Tibial artery (tissue), 4 donors: ENCODE data around the gene MRPL43.

Source experiments
- DNase-seq, 2 donors: peaks; one replicate each; pipeline ENCODE4 v3.0.0-alpha.2; 2019
- H3K27ac ChIP-seq, 2 donors: fragments of 200-600 bp; sonication (generic) in 1 of 2; 1 replicate in 1 of 2; 2 replicates in 1 of 2; pipeline ENCODE4 v1.5.1; 2018 to 2019; ENCODE audit warnings: mild to moderate bottlenecking in 1 of 2
- H3K27me3 ChIP-seq, 2 donors: fragments of 200-600 bp; sonication (generic) in 1 of 2; one replicate each; pipeline versions ENCODE4 v1.5.1 to v1.6.0; 2016 to 2019
- H3K36me3 ChIP-seq, 3 donors: fragments of 200-600 bp; sonication (generic) in 2 of 3; one replicate each; pipeline ENCODE4 v1.5.1; 2016 to 2019; ENCODE audit warnings: mild to moderate bottlenecking in 2 of 3
- H3K4me1 ChIP-seq, 4 donors: fragments of 200-600 bp; sonication (generic) in 2 of 4; 1 replicate in 3 of 4; 2 replicates in 1 of 4; pipeline ENCODE4 v1.5.1; 2016 to 2019
- H3K4me3 ChIP-seq, 2 donors: fragments of 200-600 bp; sonication (generic) in 1 of 2; 1 replicate in 1 of 2; 2 replicates in 1 of 2; pipeline ENCODE4 v1.5.1; 2018 to 2019; ENCODE audit warnings: mild to moderate bottlenecking in 2 of 2
- H3K9me3 ChIP-seq, 3 donors: fragments of 200-600 bp; sonication (generic) in 1 of 3; one replicate each; pipeline ENCODE4 v1.5.1; 2016 to 2019
- CTCF ChIP-seq, 2 experiments: fragments of 200-600 bp in 1 of 2; fragments of 450-650 bp in 1 of 2; IDR thresholded peaks; one replicate each; pipeline ENCODE4 v1.5.1; 2017 to 2019; ENCODE audit warnings: antibody characterized with exemption in 2 of 2, mild to moderate bottlenecking in 1 of 2, moderate library complexity in 1 of 2
- intact Hi-C: fragments of 100-400 bp; cut with DNase I; formaldehyde crosslinking; loops from one replicate; pipeline ENCODE4 v1.15.0; 2023; ENCODE audit warnings: low total_unique reads

MRPL43 gene

GRCh38 chr10:101030496-101031127 lies 43.3 kb upstream of the MRPL43 start:
- H3K27ac ChIP-seq = peak overlapping the region; percentile 99
- H3K9me3 ChIP-seq = no peaks in the 10 kb centered on the region
- TF ChIP-seq CTCF (IDR thresholded peaks at IDR 0.05) = no peak
- peak overlapping the region; percentile 69 to 88 for H3K4me3 ChIP-seq
- H3K36me3 ChIP-seq = peaks cover 9 to 13% (median 13%) of the 10 kb centered on the region in 3 donors
- intact Hi-C loops = loop anchor here (5.0 kb wide), 2 partner anchors 37 to 43 kb away; partner anchors contain the start of genes MRPL43 and TWNK
- peaks cover 0 to 8% of the 10 kb centered on the region in 2 donors for H3K27me3 ChIP-seq
- no peak for DNase-seq
- peaks cover 0 to 36% (median 22%) of the 10 kb centered on the region in 4 donors for H3K4me1 ChIP-seq

- no peaks in the 10 kb centered on the region for H3K9me3 ChIP-seq
- H3K27ac ChIP-seq = no peak overlapping the region
- H3K4me1 ChIP-seq = peaks cover 0 to 30% (median 22%) of the 10 kb centered on the region in 4 donors
- intact Hi-C loops = loop anchor here (5.0 kb wide), 2 partner anchors 38 to 42 kb away; partner anchors contain the start of genes MRPL43 and TWNK
- peaks cover 0 to 8% of the 10 kb centered on the region in 2 donors for H3K27me3 ChIP-seq
- no peak for DNase-seq
- TF ChIP-seq CTCF (IDR thresholded peaks at IDR 0.05) = no peak
- H3K4me3 ChIP-seq = no peak overlapping the region
- peaks cover 0 to 4% (median 4%) of the 10 kb centered on the region in 3 donors for H3K36me3 ChIP-seq
These were observed 42.4 kb upstream of the MRPL43 start for GRCh38 chr10:101029520-101030295.

GRCh38 chr10:101028446-101029337 lies 41.4 kb upstream of the MRPL43 start:
- H3K27me3 ChIP-seq = peaks cover 0 to 8% of the 10 kb centered on the region in 2 donors
- intact Hi-C loops = no loop called here

GRCh38 chr10:101027106-101027720 lies 39.9 kb upstream of the MRPL43 start:
- H3K4me1 ChIP-seq = peaks cover 0 to 11% (median 7%) of the 10 kb centered on the region in 4 donors
- H3K36me3 ChIP-seq = no peaks in the 10 kb centered on the region
- intact Hi-C loops = no loop called here
- no peak overlapping the region for H3K4me3 ChIP-seq
- DNase-seq = no peak
- no peak for TF ChIP-seq CTCF (IDR thresholded peaks at IDR 0.05)
- no peak overlapping the region for H3K27ac ChIP-seq
- H3K9me3 ChIP-seq = no peaks in the 10 kb centered on the region
- H3K27me3 ChIP-seq = peaks cover 0 to 9% of the 10 kb centered on the region in 2 donors

More at GRCh38 chr10:101028446-101029337, 41.4 kb upstream of the MRPL43 start:
- Histone ChIP-seq H3K4me3 (no peak overlapping the region), H3K36me3 (no peaks in the 10 kb centered on the region), H3K27ac (no peak overlapping the region), H3K4me1 (peaks cover 0 to 22% (median 16%) of the 10 kb centered on the region in 4 donors), H3K9me3 (no peaks in the 10 kb centered on the region)
- DNase-seq = no peak
- no peak for TF ChIP-seq CTCF (IDR thresholded peaks at IDR 0.05)
